ENCODE results near the gene HDAC5.
"Not testable (repeated sequence)": the region's sequence is repeated elsewhere in the genome, so short reads cannot be mapped to it uniquely, and the experiment has no call there.

HDAC5 gene

GRCh38 chr17:44063704-44064639, 59.5 kb downstream of the HDAC5 start:
- DNase-seq: no peak

GRCh38 chr17:44062871-44063270, 60.6 kb downstream of the HDAC5 start:
- no peak for DNase-seq

GRCh38 chr17:44061446-44061845, 62.0 kb downstream of the HDAC5 start:
- no peak for DNase-seq

- no peak for DNase-seq
These were observed 64.1 kb downstream of the HDAC5 start for GRCh38 chr17:44059101-44059892.

- no peak for DNase-seq
These were observed 70.1 kb downstream of the HDAC5 start for GRCh38 chr17:44053125-44053872.

- no peak for DNase-seq
These were observed 74.0 kb downstream of the HDAC5 start for GRCh38 chr17:44049294-44050060.

GRCh38 chr17:44046893-44047292, 76.5 kb downstream of the HDAC5 start:
- not testable (repeated sequence) for DNase-seq

GRCh38 chr17:44045486-44045885, 78.0 kb downstream of the HDAC5 start:
- no peak for DNase-seq

- no peak for DNase-seq
These were observed 79.4 kb downstream of the HDAC5 start for GRCh38 chr17:44044071-44044470.

GRCh38 chr17:44043272-44043696, 80.2 kb downstream of the HDAC5 start:
- no peak for DNase-seq

GRCh38 chr17:44039829-44040635, 83.4 kb downstream of the HDAC5 start:
- DNase-seq: no peak

- DNase-seq: no peak
These were observed 84.8 kb downstream of the HDAC5 start for GRCh38 chr17:44038604-44039011.

GRCh38 chr17:44037471-44037870, 86.0 kb downstream of the HDAC5 start:
- DNase-seq: no peak

GRCh38 chr17:44034688-44035087, 88.8 kb downstream of the HDAC5 start:
- DNase-seq: not testable (repeated sequence)

- no peak for DNase-seq
These were observed 89.5 kb downstream of the HDAC5 start for GRCh38 chr17:44033861-44034408.

GRCh38 chr17:44030482-44030881, 93.0 kb downstream of the HDAC5 start:
- no peak for DNase-seq

GRCh38 chr17:44029736-44030135, 93.7 kb downstream of the HDAC5 start:
- DNase-seq: no peak

Measured in NCI-H187 (cell line).